H4 (cell line): Measurements from ENCODE around the gene NUBP2. TPM values are rescaled to one million over a fixed set of nuclear protein-coding genes. Genes with fewer than 3 reads are reported as not detected.

Source experiments
- DNase-seq: peaks from one replicate; pipeline ENCODE4 v3.0.0-alpha.2; 2015; ENCODE audit warnings: low spot score
- total RNA-seq: library from RNA; depleted of rRNA; stranded (reverse); fragments of >200 nt; shearing (Covaris generic); gene quantifications from 2 replicates; pipeline ENCODE4 v1.2.3, GENCODE V29; 2014

The NUBP2 gene
- total RNA-seq, 1 experiment from 2014 or later = 38.9 TPM

DNA sequence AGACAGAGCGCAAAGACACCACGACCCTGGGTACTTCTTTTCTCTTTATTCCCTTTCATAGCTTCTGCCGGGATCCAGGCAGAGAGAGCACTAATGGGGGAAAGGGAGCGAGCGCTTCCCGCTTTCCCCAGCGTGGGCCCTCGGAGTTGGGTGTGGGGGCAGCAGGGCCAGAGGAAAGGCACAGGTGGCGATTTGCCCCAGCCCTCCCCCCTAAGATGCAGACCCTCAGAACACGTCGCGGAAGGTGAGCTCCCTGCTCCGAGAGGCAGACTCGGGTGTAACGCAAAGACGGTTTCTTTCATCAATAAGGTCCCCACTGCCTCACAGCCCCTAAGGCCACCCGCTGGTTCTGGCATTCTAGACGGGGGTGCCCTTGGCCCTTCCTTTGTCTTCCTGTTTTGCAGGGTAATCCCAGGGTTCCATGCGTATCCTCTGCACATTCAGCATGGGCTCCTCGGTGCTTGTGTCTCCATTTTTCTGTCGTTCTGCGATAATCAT lies 10.8 kb upstream of the NUBP2 start:
- no peak for DNase-seq

DNA sequence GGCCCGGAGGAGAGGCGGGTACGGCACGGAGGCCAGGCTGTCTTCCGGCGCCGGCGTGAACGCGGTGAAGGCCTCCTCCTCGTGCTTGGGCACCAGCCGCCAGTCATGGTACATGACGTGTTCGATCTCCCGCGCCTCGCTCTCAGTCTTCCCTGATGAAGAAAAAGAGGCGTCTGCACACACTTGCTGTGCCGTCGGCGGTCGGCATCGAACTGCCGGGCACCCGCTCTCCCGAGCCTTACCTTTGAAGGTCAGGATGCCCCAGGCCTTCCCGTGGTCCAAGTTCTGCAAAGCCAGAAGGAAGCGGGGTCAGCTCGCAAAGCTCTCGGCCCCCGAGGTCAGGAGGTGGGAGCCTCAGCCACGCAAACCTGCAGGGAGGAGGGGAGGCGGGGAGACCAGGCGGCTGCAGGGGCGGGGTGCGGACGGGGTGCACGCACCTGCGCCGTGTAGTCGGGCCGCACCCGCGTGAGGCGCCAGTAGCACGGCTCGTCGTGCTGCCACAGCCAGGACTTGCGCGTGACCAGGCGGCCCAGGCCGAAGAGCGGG lies 10.3 kb upstream of the NUBP2 start, which contains the start of gene EME2:
EME2 (plus strand) TSS at position 449 of the 546 bp plus-strand sequence. CDS start 418 bp downstream, outside the sequence.
- no peak for DNase-seq

DNA sequence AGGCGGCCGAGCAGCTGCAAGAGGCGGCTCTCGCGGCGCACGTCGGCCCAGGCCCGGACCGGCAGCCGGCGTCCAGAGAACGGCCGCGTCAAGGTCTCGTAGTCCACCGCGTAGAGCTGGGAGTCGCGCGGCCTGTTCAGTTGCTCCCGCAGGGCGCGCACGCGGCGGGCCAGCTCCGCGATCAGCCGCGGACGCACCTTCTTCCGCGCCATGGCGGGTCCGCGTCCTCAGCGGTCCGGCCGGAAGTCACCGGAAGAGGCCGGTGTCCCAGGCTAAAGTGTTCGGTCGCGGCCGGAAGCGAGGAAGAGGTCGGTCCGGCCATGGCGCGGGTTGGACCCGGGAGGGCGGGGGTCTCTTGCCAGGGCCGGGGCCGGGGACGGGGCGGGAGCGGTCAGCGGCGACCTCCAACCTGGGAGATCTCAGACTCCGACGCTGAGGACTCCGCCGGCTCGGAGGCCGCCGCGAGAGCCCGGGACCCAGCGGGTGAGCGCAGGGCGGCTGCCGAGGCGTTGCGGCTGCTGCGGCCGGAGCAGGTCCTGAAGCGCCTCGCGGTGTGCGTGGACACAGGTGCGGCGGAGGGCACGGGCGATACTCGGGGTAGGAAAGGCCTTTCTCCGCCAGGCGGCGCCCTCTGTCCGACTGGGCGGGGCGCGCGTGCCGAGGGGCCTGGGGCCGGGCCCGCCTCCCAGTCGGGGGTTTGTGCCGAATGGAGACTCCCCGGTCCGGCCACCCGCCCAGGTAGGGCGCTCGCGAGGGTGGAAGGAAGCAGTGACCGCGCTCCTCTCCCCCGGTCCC lies 9.7 kb upstream of the NUBP2 start, which contains the start of gene MRPS34:
MRPS34 (minus strand) TSS at position 227 of the 795 bp plus-strand sequence; CDS start at position 212, 15 bp downstream.
- DNase-seq = peak; percentile 69

DNA sequence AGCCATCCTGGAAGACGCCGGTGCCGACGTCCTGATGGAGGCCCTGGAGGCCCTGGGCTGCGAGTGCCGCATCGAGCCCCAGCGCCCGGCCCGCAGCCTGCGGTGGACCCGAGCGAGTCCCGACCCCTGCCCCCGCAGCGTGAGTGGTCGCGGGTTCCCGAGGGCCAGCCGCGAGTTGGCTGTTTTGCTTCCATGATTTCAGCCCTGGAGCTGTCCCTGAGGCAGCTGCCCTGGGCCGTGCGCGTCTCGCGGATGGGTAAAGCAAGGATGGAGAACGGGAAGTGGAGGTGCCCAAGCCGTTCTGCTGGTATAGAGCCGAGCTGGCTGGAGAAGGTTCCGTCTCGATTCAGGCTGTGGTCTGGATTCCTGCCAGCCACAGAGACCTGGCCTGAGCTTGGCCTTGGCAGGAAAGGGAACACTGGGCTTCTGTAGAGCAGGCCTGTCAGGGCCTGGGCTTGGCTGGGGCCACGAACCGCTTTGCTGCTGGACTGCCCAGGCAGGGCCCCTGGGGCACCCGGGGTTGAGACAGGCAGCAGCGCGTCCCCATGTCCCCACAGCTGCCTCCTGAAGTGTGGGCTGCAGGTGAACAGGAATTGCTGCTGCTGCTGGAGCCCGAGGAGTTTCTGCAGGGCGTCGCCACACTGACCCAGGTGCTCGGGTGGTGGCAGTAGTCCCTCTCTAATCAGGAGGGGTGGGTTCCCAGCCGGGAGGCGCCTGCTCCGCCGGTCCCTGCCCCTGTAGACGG lies 8.9 kb upstream of the NUBP2 start:
- DNase-seq = no peak

DNA sequence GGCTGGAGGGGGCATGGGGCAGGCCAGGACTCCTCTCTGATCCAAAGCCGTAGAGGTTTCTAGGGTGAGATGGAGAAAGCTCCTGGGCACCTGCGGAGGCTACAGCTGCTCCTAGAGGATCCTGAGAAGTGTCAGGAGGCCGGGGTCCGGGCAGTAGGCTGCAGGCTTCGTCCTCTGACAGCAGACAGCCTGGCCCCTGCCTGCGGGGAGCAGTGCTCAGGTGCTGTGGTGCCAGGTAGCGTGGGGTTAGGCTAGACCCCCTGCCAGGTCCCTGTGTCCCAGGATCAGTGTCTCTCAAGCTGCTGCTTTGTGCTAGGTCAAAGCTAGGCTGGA lies 8.3 kb upstream of the NUBP2 start:
- no peak for DNase-seq

DNA sequence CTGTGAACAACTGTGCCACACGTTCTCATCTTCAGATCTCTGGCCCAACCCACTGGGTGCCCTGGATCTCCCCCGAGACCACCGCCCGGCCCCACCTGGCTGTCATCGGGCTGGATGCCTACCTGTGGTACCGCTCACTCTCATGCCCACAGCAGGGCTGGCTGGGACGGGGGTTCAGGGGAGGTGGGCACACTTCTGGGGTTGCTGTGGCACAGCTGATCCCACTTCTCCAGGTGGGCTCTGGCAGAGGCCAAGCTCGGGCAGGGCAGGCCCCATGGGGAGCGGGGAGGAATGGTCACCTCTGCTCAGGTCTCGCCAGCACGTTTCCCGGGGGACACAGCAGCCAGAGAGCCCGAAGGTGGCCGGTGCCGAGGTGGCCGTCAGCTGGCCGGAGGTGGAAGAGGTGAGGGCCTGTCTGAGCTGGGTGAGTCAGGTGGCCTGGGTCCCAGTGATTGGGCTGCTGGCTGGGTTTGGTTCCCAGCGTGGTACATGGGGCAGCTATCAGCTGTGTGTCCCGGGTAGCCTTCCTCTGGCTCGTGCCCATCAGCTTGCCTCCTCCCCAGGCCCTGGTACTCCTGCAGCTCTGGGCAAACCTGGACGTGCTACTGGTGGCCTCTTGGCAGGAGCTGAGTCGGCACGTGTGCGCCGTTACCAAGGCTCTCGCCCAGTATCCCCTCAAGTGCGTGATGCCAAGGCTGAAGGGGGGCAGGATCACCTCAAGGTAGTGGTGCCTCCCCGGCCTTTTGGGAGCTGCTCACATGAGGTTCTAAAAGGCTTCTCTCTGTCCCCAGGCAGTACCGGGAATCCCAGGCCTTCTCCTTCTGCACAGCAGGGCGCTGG lies 7.5 kb upstream of the NUBP2 start:
- DNase-seq = no peak

DNA sequence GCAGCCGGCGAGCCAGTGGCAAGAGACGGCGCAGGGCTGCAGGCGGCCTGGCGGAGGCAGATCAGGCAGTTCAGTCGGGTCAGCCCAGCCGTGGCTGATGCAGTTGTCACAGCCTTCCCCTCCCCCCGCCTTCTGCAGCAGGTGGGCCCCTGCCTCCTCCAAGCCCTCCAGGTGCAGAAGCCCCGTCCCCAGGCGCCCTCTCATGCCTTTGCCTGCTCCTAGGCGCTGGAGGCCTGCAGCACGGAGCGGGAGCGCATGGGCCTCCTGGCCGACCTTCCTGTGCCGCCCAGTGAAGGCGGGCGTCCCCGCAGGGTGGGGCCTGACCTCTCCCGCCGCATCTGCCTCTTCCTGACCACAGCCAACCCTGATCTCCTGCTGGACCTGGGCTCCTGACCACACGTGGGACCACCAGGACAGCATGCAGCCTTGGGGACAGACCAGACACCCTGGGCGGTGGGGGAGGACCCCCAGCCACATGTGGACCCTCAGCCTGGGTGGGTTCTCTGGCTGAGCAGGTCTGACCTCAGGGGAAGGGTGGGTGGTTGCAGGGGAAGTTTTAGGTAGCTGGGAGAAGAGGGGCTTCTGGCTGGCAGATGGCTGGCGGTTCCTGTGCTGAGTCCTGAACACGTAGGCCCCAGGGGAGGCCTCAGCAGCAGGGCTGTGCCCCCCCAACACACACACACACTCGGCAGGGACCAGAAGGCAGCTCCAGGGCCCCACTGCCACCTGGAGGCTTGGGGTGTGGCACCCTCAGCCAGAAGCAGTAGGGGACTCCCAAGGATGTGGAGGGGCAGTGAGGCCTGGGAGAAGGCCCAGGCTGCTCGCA lies 6.7 kb upstream of the NUBP2 start:
- no peak for DNase-seq

DNA sequence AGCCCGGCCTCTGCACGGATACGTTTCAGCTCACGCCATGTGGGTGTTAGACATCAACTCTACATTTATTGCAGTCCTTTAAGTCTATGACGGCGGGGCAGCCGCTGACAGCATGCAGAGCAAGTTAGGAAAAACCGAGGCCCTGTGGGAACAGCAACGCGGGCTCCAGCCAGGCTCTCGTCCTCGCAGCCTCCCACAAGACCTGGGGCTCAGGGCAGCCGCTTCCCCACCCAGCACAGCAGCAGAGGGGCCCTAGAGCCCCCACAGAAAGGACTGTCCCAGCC lies 6.1 kb upstream of the NUBP2 start:
- no peak for DNase-seq

DNA sequence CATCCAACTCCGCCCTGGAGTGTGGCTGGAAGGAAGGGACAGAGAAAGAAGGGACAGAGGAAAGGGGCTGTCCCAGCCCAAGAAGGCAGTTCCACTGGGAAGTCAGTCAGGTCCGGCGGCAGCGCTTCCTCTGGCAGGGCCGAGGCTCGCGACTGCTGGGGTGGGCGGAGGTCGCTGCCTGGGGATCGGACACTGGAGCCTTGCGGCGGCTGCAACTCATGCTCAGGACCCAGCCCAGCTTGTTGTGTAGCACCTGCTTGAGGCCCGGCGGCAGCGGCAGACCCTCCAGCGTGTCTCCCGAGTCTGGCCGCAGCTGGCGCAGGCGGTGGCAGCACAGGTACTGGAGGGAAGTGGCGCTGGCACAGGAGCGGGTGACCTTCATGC lies 5.8 kb upstream of the NUBP2 start:
- DNase-seq = no peak

DNA sequence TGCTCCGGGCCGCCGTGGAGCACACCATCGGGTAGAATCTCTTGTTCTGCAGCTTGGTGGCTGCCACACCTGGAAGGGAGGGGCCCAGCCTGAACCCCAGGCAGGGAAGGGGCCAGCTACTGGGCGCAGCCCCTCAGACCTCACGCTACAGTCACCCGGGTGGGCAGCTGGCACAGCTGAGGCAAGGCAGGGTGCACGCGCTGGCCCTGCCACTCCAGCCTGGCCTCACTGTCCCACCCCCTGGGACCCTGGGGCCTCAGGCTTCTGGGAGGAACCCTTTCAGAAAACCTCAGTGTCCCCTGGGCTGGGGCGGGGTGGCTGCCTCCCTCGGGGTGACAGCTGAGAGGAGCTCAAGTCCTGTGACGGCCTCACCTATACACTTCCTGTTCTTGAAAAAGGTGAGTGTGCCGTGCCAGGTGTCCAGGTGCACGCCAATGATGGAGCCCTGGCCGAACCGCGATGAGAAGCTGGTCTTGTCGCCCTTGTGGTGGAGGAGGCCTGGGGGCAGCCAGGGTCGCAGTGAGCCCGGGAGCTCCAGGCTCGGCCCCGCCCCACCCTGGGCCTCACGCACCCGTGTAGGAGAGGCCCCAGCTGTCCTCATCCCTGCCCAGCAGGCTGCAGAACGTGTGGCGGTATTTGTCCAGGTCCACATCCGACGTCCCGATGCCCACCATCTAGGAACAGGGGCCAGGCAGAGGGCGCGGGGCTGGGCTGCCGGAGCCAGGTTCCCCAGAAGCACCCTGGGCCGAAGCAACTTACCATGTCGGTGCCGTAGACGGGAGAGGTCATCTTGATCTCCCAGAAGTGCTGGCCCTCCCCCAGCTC lies 5.2 kb upstream of the NUBP2 start:
- DNase-seq = no peak

DNA sequence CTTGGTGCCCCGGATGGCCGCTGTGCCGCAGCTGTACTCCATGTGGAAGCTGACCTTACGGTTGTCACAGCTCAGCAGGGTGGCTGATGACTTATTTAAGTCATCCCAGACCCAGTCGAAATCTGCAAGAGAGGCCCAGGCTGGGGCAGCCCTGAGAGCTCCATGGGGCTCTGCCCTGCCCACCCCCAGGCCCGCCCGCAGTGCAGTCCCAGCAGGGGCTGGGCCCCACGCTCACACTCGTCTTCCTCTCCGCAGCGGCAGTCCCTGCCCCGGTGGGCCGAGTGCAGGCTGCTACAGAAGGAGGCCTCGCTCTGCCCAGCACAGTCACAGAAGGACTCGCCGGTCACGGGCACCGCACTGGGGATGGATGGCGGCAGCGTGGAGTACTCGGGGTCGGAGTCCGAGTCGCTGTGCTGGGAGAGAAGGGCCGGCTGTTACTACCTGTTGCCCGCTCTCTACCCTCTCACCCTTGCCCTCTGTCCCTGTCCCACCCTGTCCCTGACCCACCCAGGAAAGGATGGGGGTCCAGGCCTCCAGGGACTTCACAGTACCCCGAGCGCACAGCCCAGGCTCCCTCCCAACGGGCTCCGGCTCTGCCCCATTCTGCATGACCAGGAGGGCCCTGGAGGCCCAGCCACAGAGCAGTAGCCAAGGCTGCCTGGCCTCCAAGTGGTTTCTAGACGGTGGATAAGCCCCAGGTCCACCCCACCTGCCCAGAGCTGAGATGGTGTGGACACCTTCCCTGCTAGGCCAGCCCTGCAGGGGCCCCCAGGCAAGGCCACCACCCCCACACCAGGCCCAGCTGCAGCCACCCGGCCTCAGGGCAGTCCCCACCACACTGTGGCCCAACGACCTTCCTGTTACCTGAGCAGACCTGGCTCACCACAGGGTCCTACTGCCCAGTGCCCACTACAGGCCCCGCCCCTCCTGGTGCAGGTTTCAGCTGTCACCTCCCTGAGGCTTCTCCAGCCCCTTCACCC lies 4.3 kb upstream of the NUBP2 start:
- DNase-seq = no peak

DNA sequence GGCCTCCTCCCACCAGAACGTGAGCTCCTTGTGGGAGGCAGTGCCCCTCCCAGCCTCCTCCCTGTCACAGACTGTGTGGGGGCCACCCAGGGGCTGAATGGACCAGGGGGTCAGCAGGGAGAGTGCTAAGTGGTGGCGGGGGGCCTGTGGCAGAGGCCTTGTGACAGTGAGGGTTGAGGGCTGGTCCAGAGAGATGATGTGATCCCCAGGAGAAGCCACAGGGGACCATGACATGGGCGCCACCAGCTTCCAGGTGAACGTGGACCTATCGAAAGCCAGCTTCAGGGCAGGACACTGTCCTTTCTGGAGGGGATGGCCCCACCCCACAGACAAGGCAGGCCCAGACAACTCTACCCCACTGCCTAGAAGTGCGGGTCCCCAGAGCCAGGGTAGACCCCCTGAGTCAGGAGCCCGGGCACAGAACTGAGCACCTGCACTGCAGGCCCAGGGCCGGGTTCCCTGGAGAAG lies 3.5 kb upstream of the NUBP2 start:
- no peak for DNase-seq

DNA sequence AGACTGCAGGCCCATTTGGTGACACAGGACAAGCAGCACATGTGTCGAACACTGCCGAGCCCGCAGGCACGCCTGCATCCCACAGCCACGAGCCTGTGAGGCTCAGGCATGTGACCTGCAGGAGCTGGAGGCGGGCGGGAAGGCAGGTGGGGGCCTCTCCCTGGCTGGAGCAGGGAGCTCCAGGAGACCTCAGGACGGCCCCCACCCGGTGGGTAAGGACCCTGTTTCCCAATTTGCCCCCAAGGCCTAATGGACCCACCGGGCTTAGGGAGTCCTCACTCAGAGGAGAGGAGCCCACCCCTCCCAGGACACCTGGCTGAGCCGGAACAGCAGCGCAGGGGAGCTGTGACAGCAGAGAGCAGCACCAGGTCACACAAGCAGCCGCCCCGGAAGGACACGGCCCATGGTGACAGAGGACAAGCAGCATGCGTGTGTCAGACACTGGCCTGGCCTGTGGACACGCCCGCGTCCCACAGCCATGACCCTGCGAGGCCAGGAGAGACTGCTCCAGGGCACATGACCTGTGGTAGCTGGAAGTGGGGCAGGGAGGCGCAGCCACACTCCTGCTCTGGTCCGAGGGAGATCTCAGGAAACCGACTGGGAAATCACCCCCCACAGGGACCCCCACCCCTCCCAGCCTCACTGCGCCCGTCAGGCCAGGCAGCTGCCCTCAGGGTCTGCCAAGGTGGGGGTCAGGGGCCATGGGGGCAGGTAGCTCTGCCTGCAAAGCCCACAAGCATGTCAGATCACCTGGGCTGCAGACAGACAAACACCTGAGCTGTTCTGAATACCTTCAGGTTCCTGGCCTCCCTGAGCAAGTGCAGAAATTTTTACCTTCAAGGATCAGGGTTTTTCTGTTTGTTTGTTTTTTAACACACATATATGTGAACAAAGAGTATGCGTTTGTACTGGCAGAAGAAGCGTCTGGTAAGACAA lies 2.8 kb upstream of the NUBP2 start:
- DNase-seq = no peak

DNA sequence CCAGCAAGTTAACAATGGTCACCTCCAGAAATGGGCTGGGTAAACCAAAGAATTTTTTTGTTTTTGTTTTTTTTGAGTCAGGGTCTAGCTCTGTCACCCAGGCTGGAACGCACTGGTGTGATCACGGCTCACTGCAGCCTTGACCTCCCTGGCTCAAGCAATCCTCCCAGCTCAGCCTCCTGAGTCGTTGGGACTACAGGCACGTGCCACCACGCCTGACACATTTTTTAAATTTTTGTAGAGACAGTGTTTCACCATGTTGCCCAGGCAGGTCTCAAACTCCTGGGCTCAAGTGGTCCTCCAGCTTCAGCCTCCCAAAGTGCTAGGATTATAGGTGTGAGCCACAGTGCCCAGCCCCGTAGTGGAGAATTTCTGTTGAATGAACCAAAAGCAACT lies 2.1 kb upstream of the NUBP2 start:
- DNase-seq = no peak

DNA sequence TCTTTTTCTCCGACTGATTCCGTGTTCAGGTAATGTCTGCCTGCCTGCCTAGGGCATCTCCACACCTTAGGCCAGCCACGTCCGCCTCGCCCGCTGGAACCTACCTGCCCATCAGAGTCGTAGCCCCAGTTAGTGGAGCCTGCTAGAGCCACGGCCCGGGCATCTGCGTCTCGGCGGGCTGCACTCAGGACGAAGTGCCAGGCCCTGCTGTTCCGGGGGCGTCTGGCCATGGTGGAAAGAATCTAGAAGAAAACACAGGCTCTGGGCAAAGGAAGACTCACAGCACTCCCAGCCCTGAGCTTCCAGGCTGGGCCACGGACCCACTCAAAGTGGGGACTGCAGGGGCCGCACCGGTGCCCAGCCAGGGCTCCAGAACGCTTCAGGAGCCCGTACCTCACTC lies 1.5 kb upstream of the NUBP2 start:
- DNase-seq = no peak

DNA sequence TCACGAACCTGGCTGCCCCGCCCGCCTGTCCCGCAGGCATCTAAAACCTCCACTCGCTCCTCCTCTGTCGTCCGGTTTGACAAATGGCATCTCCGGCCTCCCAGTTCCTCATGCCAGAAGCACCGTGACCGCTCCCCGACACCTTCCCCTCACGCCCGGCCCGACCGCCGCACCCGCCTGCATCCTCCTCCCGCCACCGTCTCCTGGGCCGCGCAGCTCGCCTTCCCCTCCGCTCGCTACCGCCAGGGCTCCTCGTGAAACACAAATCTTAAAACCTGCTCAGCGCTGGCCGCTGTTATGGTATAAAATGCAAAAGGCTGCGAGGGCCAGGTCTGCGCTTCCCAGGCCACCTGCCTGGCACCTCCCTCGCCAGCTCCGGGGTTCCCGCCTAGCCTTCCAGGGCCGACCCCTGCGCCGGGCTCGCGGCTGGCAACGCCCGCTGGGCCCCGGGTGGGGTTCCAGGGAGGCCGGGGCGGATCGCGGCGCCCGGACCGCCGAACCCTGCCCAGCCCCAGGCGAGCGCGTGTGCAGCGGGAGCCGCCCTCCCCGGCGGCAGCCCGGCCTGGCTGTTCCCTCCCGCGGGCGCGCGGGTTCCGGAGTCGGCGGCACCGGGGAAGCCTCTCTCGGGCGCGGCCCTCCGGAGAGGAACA lies 877 bp upstream of the NUBP2 start:
- no peak for DNase-seq
